GM21717 (cell line): ENCODE data around the gene ALK.

ENCODE experiments used
- ATAC-seq: cut with Tn5 transposase; IDR thresholded peaks from one replicate; pipeline ENCODE4 v1.9.1; 2021; ENCODE audit warnings: mild to moderate bottlenecking, moderate library complexity; ENCODE audit not compliant: unreplicated experiment

ALK gene

DNA sequence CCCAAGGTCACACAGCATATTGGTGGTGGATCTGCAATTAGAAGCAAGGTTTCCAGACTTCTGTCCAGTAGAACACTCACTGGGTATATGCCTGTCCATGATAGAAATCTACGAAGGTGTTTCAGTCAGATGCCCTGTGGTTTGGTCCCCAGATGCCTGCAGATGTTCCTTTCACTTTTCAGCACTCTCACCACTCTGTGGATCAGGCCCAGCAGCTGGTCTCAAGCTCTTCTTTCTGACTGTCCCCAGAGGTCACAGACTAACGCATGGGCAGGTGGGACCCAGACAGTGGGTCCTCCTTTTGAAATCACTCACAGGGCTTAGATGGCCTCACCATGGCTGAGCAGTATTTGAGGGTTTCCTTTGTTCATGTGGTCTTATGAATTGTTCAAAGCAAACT is 376.5 kb downstream of the ALK start:
- no peak for ATAC-seq

DNA sequence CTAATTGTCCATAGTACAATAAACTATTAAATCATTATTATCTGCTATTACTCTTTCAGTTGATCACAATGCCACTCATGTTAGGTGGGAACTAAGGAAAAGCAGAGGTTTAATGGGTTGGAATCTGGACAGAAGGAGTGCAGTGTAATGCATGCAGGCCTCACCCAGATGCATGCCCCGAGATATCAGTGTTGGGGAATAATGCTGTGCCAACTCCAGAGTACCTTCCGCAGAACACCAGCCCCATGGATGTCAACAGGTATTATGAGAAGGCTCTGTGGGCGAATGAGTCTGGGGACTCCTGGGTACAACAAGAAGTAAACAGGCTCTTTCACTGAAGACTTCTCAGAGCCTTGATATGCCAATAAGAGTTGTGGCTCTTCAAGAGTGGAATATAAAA is 377.4 kb downstream of the ALK start:
- no peak for ATAC-seq

DNA sequence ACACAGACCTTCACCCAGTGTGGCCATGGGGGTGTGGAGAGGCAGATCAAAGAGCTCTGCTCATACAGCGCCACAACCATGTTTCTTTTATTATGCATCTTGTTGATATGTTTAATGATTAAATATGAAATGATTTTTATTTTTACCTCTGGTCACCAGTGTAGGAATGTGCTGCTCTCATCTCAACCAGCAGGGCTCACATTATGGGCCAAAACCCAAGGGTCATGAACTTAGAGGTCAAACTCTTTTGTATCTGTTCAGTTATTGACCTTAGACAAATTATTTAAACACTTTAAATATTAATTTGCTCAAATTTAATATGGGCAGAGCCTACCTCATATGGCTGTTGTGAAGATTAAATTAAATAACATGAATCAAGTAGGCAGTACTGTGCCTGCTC is 386.2 kb downstream of the ALK start:
- ATAC-seq, result no peak

DNA sequence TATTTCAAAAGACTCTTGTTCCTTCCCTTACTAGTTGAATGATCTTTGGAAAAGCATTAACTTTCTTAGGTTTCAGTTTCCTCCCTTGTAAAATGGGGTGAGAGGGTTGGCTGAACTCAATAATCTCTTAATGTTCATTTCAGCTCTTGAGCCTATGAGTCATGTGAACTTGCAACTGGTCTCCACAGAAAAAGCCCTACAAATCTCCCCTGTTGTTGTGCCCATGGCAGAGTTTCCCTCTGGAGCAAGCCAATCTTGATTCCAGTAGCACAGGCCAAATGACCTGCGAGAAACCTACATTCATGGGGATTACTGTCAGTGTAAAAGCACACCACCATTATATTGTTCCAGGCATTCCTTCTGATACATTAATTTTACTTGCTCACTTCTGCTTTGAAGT is 388.9 kb downstream of the ALK start:
- ATAC-seq, result no peak

DNA sequence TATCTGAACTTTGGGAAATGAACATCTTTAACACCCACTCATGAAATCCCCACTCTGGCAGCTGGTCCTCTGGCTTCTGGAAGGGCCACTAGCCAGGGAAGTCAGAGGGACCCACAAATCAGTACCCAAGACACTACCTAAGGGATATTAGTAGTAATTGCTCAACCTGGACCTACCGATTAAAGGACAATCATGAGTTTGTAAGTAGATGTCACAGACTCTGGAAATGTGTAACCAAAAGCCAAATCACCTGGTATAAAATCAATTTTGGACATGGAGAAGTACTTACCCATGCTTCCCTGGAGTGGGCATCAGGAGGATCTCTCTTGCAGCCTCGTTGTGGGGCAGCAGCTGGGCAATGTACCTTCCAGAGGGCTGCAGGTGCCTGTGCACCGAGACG is 389.8 kb downstream of the ALK start:
- ATAC-seq, result no peak

DNA sequence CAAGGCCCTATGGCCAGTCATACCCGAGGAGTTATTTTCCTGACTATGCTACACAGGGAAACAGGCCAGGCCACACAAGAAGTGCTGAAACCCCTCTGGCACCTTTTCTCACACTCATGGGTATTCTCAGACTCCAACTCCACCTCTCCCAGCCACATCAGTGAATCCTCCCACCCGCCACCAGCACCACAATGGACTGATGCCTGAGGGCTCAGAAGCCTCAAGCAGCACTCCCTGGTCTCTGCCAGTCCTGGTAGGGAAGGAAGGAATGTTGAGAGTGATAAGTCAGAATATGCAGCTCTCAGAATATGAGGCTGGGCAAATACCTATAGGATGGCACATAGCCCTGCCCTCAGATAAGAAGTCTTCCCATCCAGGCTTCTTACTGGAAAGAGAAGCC is 391.1 kb downstream of the ALK start:
- ATAC-seq, result no peak

DNA sequence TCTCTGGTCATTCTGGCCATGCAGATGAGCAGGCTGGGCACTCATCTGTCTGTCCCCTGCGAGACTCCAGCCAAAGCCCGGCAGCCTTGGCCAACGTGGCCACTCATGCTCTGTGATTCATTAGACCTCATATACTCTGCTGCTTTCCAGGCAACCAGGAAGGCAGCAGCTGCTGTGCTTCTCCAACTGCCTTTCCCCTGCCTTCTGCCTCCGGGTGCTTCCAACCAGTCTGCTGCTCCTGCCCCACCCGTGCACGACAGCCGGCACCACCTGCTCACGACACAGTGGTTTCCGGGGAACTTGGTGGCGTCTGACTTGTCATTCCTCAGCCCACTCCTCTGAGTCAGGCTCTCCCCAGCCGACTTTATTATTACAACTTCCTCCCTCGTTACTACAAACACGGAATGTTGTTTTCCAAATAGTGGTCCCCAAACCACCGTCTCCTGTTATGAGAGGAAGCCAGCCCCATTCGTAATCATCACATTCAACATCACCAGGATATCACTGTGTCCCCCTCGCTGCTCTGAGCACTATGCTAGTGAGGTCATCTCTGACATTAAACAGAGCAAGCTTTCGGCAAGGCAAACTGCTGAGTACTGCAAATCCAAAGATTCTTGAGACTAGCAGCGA is 392.4 kb downstream of the ALK start:
- ATAC-seq, result no peak

DNA sequence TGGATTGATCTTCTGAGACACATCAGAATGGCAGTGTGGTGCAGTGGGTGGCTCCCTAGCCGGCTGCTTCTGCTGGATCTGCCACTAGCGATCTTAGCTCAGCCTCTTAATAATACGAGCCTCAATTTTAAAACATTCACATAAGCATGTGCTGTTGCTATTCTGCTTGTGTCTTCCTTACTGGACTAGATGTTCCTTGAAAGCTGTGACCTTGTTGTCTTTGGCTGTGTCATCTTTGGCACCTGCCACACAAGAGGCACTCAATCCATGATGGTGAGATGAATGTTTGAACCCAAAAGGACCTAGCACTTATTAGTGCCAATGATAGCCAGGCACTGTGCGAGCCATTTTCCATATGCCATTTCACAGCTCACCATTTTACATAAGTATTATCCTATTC is 393.0 kb downstream of the ALK start:
- ATAC-seq, result no peak

DNA sequence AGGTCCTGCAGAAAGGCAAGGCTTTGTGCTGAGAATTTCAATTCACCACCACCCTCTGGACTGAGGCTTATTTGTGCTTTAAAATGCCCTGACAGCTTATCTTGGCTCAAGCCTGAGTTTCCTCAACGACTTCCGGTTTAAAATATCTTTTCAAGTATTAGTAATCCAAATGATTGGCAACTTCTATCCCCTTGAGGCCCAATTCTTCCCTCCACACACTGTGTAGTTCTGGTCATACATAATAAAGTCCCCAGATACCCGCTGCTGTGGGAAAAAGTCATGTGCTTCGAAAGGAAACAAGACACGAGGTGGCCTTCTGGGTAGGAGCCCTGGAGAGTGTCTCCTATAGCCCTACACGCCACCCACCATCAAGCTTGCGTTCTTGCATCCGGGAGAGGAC is 393.4 kb downstream of the ALK start:
- no peak for ATAC-seq

DNA sequence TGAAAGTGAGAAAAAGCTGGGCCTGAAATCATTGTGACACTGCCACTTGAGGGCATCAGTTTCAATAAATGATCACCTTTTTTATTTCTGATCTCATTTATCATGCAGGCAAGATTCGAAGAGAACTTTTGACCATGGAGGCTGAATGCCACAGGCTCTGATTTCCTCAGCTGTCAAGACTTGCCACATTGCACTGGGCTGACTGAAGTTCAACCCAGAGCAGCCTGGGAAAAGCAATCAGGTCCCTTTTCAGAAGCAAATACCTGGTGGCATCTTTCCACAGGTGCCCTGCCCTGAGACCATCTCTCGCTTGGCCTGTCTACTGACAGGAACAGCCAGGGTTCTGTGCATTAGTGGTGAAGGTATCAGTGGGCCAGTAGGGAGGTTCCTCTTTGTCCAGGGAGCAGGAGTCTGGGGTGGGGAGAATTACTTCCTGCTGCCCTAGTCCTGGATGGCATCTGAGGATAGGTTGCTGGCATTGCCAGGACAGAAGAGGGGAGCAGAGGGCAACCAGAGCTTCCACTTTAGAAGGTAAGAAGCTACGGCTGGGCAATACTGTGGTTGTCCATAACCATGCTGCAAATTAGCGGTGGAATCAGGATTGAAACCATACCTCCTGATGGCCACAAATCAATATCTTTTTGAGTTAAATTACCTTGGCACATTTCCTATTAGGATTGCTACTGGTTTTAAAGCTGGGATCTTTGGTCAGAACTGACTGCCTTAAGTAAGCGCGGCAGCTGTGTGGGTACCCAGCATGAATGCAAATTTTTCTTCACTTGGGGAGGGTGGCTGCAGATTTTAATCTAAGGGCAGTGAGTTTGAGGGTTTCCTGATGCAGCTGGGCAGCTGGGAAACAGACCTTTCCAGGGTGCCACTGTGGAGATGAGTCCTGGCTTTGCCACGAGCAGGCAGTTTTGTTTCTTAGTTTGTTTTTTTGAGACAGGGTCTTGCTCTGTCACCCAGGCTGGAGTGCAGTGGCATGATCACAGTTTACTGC is 394.5 kb downstream of the ALK start:
- no peak for ATAC-seq

DNA sequence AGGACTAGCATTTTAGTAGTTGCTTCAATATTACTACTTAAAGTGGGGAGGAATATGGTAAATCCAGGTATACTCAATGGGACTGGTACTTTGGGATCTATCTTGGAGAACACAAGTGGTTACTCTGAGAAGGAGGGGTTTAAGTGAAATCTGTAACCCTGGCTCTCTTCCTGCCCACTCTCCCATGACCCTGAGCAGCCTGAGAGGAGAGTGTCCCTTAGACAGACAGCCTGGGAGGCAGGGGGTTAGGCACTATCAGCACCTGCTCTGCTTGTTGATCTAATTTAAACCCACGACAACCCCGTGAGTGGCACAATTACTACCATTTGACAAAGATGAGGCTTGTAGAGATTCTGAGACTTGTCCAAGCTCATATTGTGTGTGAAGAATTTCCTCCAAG is 395.5 kb downstream of the ALK start:
- no peak for ATAC-seq

DNA sequence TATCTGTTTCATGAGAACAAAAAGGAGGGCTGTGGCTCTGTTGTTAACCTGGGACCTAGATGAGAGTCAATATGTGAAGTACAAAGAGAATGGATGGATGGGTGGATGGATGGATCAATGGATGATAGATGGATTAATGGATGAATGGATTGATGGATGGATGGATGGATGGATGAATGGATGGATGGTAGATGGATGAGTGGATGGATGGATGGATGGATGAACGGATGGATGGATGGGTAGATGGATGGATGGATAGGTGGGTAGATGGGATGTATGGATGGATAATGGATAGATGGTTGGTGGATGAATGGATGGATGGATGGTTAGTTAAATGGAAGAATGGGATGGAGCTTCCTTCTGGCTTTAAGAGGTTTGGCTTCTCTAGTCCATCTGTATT is 396.7 kb downstream of the ALK start:
- ATAC-seq, result no peak

DNA sequence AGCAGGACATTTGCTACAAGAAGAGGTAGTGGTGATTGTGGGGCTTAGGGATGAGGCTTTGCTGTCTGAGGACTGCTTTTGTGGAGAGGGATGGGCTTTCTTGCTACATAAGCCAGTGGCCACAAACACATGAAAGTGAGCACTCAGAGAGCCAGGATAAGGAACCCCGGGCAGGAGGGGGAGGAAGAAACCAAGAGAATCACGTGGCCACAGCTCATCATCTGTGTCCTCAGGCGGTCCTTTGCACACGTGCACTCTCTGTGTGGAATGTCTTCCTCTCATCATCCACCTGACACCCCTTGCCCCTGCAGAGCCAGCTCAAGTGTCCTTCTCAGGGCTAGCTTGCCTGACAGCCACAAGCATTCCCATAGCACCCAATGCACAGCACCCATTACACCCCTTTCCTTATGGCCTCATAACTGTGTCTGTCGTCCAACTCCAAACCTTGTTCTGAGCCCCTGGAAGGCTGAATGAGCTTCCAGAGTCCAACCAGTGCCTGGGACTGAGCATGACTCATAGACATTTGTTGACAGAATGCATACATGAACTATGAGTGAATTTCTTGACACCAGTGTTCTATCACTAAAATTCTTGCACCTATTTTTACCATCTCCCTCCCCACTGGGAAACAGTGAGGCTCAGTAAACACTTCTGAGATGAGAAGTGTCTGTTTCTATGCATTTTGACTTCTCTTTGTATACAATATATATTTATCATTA is 398.3 kb downstream of the ALK start:
- no peak for ATAC-seq

DNA sequence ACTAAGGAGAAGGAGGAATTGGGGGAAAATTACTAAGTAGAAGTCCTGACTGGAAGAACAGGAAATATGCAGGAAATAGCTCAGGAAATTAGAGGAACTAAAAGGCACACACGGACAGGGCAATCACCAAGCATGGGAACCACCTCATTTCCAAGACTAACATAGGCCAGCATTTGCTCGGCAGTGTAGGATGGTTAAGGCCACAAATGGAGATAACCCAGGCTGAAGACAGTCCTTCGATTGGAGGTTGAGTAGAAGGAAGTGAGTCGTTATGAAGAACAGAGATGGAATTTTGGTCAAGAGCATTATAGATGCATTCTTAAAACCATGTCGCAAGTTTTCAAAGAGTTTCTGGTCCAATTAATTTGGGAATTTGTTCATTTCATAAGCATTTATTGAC is 401.4 kb downstream of the ALK start:
- no peak for ATAC-seq

DNA sequence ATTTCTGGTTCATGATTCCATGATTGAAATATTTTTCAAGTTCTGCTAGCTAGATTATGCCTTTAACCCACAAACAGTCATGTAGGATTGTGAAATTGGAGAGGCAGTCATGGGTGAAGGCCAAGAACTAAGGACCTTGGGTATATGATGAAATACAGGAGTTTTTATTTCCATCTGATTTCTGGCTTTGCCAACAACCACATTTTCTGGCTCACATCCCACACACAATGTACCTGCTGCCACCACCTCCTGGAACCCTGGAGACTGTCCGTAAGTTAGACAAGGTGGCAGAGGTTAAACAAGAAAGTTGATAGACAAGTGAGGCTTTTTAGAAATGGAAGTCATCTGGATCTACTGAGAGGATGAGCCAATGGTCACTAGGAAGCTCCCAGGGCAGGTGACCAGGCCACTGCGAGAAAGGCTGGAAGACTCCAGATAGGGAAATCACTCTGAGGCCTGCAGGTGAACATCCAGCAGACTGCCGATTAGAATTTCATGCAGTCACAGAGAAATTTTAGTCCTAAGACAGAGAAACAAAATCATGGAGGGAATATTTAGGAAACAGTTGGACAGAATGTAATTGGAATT is 402.0 kb downstream of the ALK start:
- no peak for ATAC-seq

DNA sequence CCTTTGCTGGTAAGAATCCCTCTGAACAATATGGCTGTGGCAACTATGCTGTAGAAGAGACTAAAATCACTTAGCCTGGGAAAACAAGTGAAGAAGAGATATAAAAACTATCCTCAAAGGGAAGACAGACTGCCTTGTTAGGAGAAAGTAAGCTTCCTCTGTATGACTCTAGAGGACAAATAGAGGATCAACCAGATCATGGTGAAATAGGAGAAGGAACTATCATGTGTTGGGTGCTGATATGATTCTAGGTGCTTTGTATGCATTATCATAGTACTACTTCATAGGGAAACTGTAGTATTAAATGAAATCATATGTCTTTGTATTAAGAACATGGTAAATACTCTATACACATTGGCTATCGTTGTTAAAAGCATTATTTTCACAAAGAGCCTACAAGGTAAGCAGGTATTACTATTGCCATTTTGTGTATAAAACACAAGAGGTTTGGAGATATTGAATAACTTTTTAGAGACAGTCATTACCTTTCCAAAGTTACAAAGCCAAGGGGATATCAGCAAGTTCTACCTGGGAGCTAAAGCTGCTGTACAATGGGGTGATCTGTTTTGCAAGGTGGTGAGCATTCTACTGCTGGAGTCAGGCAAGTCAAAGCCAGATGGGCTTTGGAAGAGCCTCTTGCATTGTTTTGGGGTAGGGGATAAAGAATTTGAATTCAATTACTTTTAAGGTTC is 402.6 kb downstream of the ALK start:
- ATAC-seq, result no peak

DNA sequence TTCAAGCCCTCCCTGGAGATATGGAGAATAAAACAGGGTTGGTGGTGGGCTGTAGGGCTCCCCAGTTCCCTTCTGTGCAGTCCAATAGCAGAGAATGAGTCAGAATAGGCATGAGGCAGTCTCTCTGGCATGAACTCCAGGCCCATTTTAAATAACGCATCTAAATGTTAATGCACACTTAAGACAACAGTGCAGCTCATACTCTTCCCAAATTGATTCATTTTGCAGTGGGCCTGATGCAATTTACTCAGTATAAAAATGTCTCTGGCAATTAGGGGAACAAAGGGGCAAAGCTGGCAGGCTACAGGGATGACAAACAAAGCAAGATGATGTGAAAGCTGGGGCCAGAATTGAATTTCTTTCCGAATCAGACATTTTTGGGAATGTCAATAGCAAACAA is 403.4 kb downstream of the ALK start:
- no peak for ATAC-seq

DNA sequence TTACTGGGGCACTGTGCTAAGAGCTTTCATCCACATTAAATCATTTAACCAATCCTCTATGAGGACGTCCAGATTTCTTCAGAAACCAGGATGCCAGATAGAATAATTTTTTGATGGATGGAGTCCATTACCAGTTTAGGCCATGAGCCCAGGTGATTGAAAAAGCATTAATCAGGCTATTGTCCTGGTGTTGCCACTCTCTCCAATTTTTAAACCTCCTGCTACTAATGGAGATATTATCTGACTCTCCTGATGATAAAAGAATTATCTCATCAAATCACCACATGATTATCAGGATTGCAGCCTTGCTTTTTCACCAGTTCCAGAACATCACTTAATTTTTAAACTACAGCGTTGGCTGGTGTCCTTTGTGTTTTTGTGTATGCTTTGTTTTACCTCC is 404.0 kb downstream of the ALK start:
- no peak for ATAC-seq

DNA sequence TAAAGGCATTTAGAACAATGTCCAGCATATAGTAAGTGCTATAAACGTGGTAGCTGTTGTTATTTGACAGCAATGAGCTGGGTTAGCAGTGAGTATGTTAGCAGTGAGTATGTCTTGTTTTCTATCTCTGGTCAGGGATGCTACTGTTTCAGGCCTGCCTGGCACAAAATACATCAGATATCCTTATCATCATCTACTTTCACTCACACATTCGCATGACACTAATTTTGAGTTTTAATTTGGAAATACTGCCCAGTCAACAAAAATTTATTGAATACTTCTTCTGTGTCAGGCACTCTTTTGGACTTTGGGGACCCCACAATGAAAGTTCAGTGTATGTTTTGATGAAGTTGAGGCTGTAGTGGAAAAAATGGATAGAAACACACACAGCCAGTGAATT is 404.6 kb downstream of the ALK start:
- ATAC-seq, result no peak

DNA sequence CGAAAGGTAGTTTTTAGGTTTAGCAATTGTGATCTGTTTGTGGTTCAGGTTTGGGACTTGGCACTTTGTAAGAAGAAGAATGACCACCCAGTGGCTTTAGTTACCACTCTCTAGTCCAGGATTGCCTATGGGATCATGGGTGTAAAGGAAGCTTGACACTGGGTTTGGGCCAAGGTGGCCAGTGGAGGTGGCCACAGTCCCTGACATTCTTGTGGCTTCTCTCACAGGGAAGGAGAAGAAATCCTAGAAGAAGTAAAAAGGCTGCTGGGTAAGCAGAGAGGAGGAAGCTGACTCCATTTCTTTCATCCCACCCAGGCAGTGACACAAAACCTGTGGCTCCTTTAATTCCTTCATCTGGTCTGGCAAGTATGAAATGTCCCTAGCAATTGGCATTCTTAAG is 411.5 kb downstream of the ALK start:
- ATAC-seq, result no peak

DNA sequence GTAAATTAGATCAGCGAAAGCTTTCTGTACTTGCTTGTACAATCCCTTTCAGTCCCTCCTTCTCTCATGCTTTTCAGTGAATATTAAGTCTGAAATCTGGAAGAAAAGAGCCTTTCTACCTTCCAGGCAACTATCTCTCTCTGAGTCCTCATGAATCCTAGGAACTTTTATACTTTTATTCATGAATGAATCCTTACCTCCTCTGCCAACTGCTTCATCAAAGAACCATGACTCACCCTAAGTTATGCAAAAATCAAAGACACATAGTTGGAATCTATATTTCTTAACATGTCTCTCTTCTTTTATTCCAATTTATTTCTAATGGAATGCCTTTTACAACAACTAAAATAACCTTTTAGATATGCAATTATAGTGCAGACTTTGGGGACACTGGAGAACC is 412.0 kb downstream of the ALK start:
- no peak for ATAC-seq
